SK-N-SH (cell line): ENCODE results near the gene INSYN2B.

ENCODE experiments used
- CTCF ChIP-seq: fragments of 200-600 bp; sonication (generic); IDR thresholded peaks from 2 replicates; pipeline ENCODE4 v1.6.1; 2017; ENCODE audit warnings: antibody characterized with exemption, mild to moderate bottlenecking, moderate library complexity
- EP300 ChIP-seq, 2 experiments: IDR thresholded peaks; 2 replicates each; pipeline versions ENCODE4 v1.4.0 to v1.6.1; 2012; ENCODE audit warnings: borderline replicate concordance in 1 of 2, low read depth in 1 of 2, low read length in 1 of 2
- EZH2phosphoT487 ChIP-seq: fragments of 200-600 bp; sonication (generic); IDR thresholded peaks from 2 replicates; pipeline ENCODE4 v1.6.1; 2017; ENCODE audit warnings: low read depth, mixed run types, mild to moderate bottlenecking, antibody characterized with exemption, moderate library complexity, borderline replicate concordance
- FOXJ3 ChIP-seq: sonication (generic); formaldehyde crosslinking; IDR thresholded peaks from 2 replicates; pipeline ENCODE4 v1.5.1; 2020; ENCODE audit warnings: mild to moderate bottlenecking, missing genetic modification reagents
- IRF3 ChIP-seq: fragments of 150-350 bp; IDR thresholded peaks from 2 replicates; pipeline ENCODE4 v1.6.1; 2016; ENCODE audit warnings: mild to moderate bottlenecking, low read depth, low read length
- NFIC ChIP-seq: IDR thresholded peaks from 2 replicates; pipeline ENCODE4 v1.4.0; 2012; ENCODE audit warnings: borderline replicate concordance
- NRF1 ChIP-seq: IDR thresholded peaks from 2 replicates; pipeline ENCODE4 v1.6.1; 2012; ENCODE audit warnings: low read depth, mild to moderate bottlenecking, low read length
- POLR2AphosphoS5 ChIP-seq: IDR thresholded peaks from 2 replicates; pipeline ENCODE4 v1.6.1; 2012; ENCODE audit warnings: low read depth, low read length
- RCOR1 ChIP-seq: fragments of 150-350 bp; IDR thresholded peaks from 2 replicates; pipeline ENCODE4 v1.6.1; 2017; ENCODE audit warnings: antibody characterized with exemption, low read length
- TAF1 ChIP-seq: IDR thresholded peaks from 2 replicates; pipeline ENCODE4 v1.6.1; 2012; ENCODE audit warnings: low read depth, mild to moderate bottlenecking, low read length, moderate library complexity, borderline replicate concordance

GRCh38 chr5:169923988-169924387, 56.3 kb downstream of the INSYN2B start:
- TF ChIP-seq CTCF (no peak), EZH2phosphoT487 (no peak), IRF3 (no peak), EP300 (IDR thresholded peaks at IDR 0.05; ENCODE audit: borderline replicate concordance in 1 of 2, low read depth in 1 of 2, low read length in 1 of 2) (no peak), FOXJ3 (no peak), RCOR1 (no peak), NRF1 (no peak), TAF1 (no peak), POLR2AphosphoS5 (no peak), NFIC (no peak)
